DOHH2 (cell line): ENCODE data around the gene GRAMD2B.

Experiments used
- EZH2phosphoT487 ChIP-seq: fragments of 200-600 bp; sonication (generic); IDR thresholded peaks from 2 replicates; pipeline ENCODE4 v1.6.1; 2017; ENCODE audit warnings: borderline replicate concordance, mild to moderate bottlenecking, antibody characterized with exemption, low read length, moderate library complexity, mixed read lengths
- TF ChIP-seq, protein P1 (sequence below): fragments of 200-600 bp; sonication (generic); IDR thresholded peaks from one replicate; pipeline ENCODE4 v1.5.1; 2014; ENCODE audit warnings: antibody characterized with exemption, mild to moderate bottlenecking, low read depth, low read length; ENCODE audit not compliant: poor library complexity, severe bottlenecking

DNA sequence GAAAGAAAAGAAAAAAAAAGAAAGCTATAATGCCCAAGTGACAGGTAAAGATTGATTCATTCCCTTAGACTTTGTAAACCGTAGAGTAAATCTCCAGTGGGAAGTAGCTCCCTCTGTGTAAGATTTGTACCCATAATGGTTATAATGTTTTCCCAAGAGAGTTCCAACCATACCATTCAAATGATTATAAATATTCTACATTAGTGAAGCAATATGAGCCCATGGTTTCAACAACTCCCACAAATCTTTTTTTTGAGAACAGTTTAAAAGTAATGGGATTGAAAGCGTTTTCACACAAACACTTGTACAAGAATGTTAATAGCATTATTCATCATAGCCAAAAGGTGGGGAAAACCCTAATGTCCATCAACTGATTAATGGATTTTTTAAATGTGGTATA is 58.0 kb downstream of the GRAMD2B start:
- TF ChIP-seq, protein P1, sequence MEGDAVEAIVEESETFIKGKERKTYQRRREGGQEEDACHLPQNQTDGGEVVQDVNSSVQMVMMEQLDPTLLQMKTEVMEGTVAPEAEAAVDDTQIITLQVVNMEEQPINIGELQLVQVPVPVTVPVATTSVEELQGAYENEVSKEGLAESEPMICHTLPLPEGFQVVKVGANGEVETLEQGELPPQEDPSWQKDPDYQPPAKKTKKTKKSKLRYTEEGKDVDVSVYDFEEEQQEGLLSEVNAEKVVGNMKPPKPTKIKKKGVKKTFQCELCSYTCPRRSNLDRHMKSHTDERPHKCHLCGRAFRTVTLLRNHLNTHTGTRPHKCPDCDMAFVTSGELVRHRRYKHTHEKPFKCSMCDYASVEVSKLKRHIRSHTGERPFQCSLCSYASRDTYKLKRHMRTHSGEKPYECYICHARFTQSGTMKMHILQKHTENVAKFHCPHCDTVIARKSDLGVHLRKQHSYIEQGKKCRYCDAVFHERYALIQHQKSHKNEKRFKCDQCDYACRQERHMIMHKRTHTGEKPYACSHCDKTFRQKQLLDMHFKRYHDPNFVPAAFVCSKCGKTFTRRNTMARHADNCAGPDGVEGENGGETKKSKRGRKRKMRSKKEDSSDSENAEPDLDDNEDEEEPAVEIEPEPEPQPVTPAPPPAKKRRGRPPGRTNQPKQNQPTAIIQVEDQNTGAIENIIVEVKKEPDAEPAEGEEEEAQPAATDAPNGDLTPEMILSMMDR, result no peak
- TF ChIP-seq EZH2phosphoT487, result no peak
